HG02973 (cell line): ENCODE measurements around the gene MIEN1.
"Not testable (repeated sequence)": the region's sequence is repeated elsewhere in the genome, so short reads cannot be mapped to it uniquely, and the experiment has no call there.

Experiments
- ATAC-seq: cut with Tn5 transposase; IDR thresholded peaks from one replicate; pipeline ENCODE4 v1.9.1; 2021; ENCODE audit warnings: moderate library complexity; ENCODE audit not compliant: unreplicated experiment

The MIEN1 gene

DNA sequence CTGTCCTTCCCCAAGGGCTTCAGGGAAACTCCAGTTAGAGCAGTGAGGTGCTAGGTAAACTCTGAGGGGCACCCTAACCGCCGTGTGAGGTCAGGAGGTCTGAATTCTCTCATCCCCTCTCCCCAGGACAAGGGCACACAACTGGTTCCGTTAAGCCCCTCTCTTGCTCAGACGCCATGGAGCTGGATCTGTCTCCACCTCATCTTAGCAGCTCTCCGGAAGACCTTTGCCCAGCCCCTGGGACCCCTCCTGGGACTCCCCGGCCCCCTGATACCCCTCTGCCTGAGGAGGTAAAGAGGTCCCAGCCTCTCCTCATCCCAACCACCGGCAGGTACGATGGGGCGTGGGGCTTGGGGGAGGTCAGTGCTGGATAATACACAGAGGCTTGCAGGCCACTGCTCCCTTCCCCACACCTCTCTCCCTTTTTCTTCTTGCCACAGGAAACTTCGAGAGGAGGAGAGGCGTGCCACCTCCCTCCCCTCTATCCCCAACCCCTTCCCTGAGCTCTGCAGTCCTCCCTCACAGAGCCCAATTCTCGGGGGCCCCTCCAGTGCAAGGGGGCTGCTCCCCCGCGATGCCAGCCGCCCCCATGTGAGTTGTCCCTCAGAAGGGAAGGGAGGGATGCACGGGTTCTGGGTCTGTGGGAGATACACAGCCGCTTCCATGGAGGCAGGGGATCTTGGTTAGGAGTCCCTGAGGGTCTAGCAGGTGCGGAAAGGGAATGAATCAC lies 12.0 kb upstream of the MIEN1 start:
- ATAC-seq, result no peak

DNA sequence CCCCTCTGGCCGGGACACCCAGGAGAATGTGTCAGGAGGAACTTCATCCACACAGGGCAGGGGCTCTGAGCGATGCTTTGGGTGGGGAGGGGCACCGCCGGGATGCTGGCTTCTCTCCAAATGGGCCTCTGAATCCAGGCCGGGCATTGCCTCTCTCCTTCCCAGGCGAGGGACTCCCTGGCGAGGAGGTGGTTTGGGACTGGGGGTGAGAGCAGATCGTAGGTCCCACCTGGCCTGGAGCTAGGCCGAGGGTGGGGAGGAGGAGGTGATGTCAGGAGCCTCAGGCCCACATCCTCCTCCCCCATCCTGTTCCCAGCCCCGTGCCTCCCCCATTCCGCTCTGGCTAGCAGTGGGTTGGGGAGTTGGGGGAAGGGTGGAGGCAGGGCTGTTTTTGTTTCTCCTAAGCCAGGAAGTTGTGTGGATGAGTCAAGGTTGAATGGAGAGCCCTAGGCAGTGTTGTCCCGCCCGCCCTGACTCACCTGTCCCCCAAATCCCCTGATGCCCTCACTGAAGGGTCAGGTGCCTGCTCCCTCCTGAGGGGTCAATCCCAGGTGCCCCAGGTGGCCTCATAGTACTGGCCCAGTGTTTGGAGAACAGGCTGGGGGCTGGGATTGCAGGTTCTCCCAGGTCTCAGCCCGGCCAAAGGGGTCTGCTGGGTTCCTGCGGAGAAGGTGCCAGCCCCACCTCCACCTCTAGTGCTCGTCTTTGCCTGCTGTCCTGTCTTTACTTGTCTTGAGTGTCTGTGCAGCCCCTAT lies 10.2 kb upstream of the MIEN1 start:
- ATAC-seq, result no peak

DNA sequence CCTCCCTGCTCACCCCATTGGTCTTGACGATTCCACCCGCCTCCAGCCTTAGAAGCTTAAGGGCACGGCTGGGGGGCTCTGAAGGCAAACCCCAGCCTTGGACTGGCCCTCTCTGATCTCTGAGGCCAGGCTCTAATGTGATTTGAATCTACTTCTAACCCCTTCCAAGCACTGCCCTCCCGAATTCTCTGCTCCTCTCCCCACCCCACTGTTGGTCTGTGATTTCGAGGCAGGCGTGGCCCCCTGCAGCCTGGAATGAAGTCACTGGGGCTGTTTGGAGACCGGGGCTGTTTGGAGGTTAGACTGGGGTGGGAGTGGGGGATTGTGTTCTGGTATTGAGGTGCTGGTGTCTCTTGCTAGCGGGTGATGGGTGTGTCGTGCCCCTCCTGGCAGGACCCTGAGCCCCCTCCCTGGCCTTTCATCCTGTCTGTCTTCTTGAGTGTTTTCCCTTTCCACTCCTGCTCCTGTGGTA lies 9.6 kb upstream of the MIEN1 start:
- no peak for ATAC-seq

GRCh38 chr17:39738983-39739884 lies 8.9 kb upstream of the MIEN1 start:
- ATAC-seq, result no peak

DNA sequence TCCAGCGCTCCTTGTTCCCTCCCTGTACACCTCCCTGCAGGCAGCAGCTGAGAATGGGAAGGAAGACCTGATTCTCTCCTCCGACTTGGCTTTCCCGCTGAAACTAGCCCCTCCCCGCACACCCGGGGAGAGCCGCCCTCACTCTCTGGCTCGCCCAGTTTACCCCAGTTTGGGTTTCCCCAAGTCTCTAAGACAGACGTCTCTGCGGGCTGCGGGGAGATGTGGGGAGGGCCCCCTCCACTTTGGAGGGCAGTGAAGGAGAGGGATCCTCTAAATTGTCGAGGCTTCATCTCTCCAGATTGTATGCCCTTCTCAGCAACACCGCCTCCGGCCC lies 8.2 kb upstream of the MIEN1 start:
- ATAC-seq, result no peak

- no peak for ATAC-seq
Measured at GRCh38 chr17:39737760-39738567, 7.6 kb upstream of the MIEN1 start, which contains the start of gene GRB7. TSS of gene GRB7 (plus strand) at chr17:39737938. CDS start at chr17:39742302, 4,364 bp downstream.

GRCh38 chr17:39737206-39737759 lies 7.0 kb upstream of the MIEN1 start:
- ATAC-seq, result no peak

- no peak for ATAC-seq
Measured at GRCh38 chr17:39736319-39737165, 6.2 kb upstream of the MIEN1 start.

DNA sequence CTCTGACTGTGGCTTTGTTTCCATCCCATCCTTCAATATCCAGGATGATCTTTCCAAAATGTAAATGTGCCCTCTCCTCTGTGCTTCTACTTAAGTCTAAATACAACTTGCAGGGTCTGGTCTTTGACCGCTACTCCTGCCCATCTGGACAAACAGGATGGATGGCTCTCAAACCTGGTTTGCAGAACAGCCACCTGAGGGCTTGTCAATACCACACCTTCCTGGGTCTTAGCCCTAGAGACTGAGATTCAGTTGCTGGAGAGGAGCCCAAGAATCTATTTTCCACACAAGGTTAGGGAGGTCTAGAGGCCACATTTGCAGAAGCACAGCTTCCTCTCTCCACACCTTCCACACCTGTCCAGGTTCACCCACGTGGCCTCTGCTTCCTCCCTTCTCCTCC lies 5.5 kb upstream of the MIEN1 start:
- no peak for ATAC-seq

DNA sequence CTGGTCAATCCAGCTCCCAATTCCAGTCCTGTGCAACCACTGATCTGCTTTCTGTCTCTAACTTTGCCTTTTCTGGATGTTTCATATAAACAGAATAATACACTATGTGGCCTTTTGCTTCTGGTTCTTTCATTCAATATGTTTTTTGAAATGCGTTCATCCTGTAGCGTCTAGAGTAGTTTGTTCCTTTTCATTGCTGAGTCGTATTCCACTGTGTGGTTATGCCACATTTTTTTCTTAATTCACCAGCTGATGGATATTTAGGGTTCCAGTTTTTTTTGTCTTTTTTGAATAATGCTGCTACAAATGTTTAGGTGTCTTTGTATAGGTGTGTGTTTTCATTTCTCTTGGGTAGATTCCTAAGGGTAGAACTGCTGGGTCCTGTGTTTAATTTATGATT lies 2.3 kb upstream of the MIEN1 start:
- no peak for ATAC-seq

- no peak for ATAC-seq
Measured at GRCh38 chr17:39729280-39729851, 966 bp downstream of the MIEN1 start.

- no peak for ATAC-seq
Measured at GRCh38 chr17:39727556-39727955, 2.8 kb downstream of the MIEN1 start.

- no peak for ATAC-seq
Measured at GRCh38 chr17:39726617-39727016, 3.7 kb downstream of the MIEN1 start.

- not testable (repeated sequence) for ATAC-seq
Measured at GRCh38 chr17:39725923-39726322, 4.4 kb downstream of the MIEN1 start.

GRCh38 chr17:39724731-39725130 lies 5.6 kb downstream of the MIEN1 start:
- no peak for ATAC-seq

GRCh38 chr17:39722965-39723848 lies 7.1 kb downstream of the MIEN1 start:
- ATAC-seq, result no peak

GRCh38 chr17:39722104-39722503 lies 8.2 kb downstream of the MIEN1 start:
- ATAC-seq, result no peak
